PC-3 (cell line): Measurements from ENCODE around the gene GHDC. TPM values are rescaled to one million over a fixed set of nuclear protein-coding genes. Genes with fewer than 3 reads are reported as not detected.

Experiments used
- ATAC-seq: fragments of 200-7000 bp; cut with Tn5 transposase; 2 replicates; pipeline ENCODE4 v1.9.1; 2020; ENCODE audit warnings: mild to moderate bottlenecking, moderate library complexity
- BruUV-seq: library from RNA; stranded (reverse); fragments of 400-500 nt; replicated peaks from 2 replicates; lab custom pipeline; 2021; lab: Mats Ljungman, UMichigan
- CTCF ChIA-PET: fragments of 300-600 bp; sonication (Branson Sonifier 250); formaldehyde crosslinking; loops from one replicate; lab custom pipeline; 2022; ENCODE audit warnings: antibody characterized with exemption; lab: Charles Lee
- POLR2A ChIA-PET: fragments of 300-600 bp; sonication (Branson Sonifier 250); formaldehyde crosslinking; loops from one replicate; lab custom pipeline; 2022; ENCODE audit warnings: antibody characterized with exemption; ENCODE audit not compliant: unreplicated experiment; lab: Charles Lee
- DNase-seq: peaks from one replicate; pipeline ENCODE4 v3.0.0-alpha.2; 2015
- H2AFZ ChIP-seq: fragments of 300-600 bp; sonication (generic); 2 replicates; pipeline ENCODE4 v1.6.0; 2016; ENCODE audit warnings: antibody characterized with exemption, low read length
- H3F3A ChIP-seq: fragments of 300-600 bp; sonication (generic); one replicate; pipeline ENCODE4 v1.6.0; 2017; ENCODE audit warnings: antibody characterized with exemption, low read length, control low read depth, mild to moderate bottlenecking; ENCODE audit not compliant: unreplicated experiment
- H3K27ac ChIP-seq: fragments of 300-600 bp; sonication (generic); 2 replicates; pipeline ENCODE4 v1.5.1; 2016; ENCODE audit warnings: mild to moderate bottlenecking, low read length
- H3K27me3 ChIP-seq: fragments of 300-600 bp; sonication (generic); 2 replicates; pipeline ENCODE4 v1.6.1; 2016; ENCODE audit warnings: low read length, mixed read lengths
- H3K36me3 ChIP-seq: fragments of 300-600 bp; sonication (generic); 2 replicates; pipeline ENCODE4 v1.6.1; 2016; ENCODE audit warnings: low read depth, mixed run types, low read length, mixed read lengths
- H3K4me1 ChIP-seq: fragments of 300-600 bp; sonication (generic); 2 replicates; pipeline ENCODE4 v1.5.1; 2016; ENCODE audit warnings: low read length; ENCODE audit not compliant: insufficient read depth
- H3K4me2 ChIP-seq: fragments of 300-600 bp; sonication (generic); 2 replicates; pipeline ENCODE4 v1.6.0; 2016; ENCODE audit warnings: low read length
- H3K4me3 ChIP-seq: fragments of 300-600 bp; sonication (generic); 2 replicates; pipeline ENCODE4 v1.5.1; 2016; ENCODE audit warnings: mild to moderate bottlenecking, low read length, mixed read lengths
- H3K79me2 ChIP-seq: fragments of 300-600 bp; sonication (generic); 2 replicates; pipeline ENCODE4 v1.6.1; 2017; ENCODE audit warnings: low read length, mixed read lengths
- H3K9ac ChIP-seq: fragments of 300-600 bp; sonication (generic); 2 replicates; pipeline ENCODE4 v1.6.0; 2016; ENCODE audit warnings: mild to moderate bottlenecking, low read length
- H3K9me2 ChIP-seq: fragments of 300-600 bp; sonication (generic); replicated peaks from 2 replicates; pipeline ENCODE4 v1.6.1; 2016; ENCODE audit warnings: mixed run types, low read length, mixed read lengths
- H3K9me3 ChIP-seq: fragments of 300-600 bp; sonication (generic); 2 replicates; pipeline ENCODE4 v1.6.1; 2016; ENCODE audit warnings: low read length, mixed read lengths
- H4K20me1 ChIP-seq: fragments of 300-600 bp; sonication (generic); 2 replicates; pipeline ENCODE4 v1.6.1; 2016; ENCODE audit warnings: low read length, mixed read lengths
- CTCF ChIP-seq: fragments of 300-600 bp; sonication (generic); conservative IDR thresholded peaks from 2 replicates; pipeline ENCODE4 v1.5.1; 2017; ENCODE audit warnings: antibody characterized with exemption, low read depth, mild to moderate bottlenecking, low read length
- EZH2 ChIP-seq: fragments of 300-600 bp; sonication (generic); IDR thresholded peaks from one replicate; pipeline ENCODE4 v1.6.1; 2017; ENCODE audit warnings: antibody characterized with exemption, mild to moderate bottlenecking, low read length; ENCODE audit not compliant: unreplicated experiment
- EZH2phosphoT487 ChIP-seq: fragments of 300-600 bp; sonication (generic); IDR thresholded peaks from 2 replicates; pipeline ENCODE4 v1.6.1; 2018; ENCODE audit warnings: mild to moderate bottlenecking, antibody characterized with exemption, low read length, borderline replicate concordance
- intact Hi-C: fragments of 100-400 bp; cut with micrococcal nuclease; formaldehyde crosslinking; loops from 2 replicates; pipeline ENCODE4 v1.9.0; 2023
- total RNA-seq: library from RNA; depleted of rRNA; stranded (reverse); fragments of >200 nt; gene quantifications from 2 replicates; pipeline ENCODE4 v1.2.3, GENCODE V29; 2014

GHDC gene
- total RNA-seq, 1 experiment from 2014 or later: not detected

GRCh38 chr17:42179911-42180410 is 14.3 kb downstream of the GHDC start:
- H3K4me2 ChIP-seq: no peak overlapping the region
- no TSS peak for BruUV-seq
- no peaks in the 10 kb centered on the region for H3K36me3 ChIP-seq
- H3K4me1 ChIP-seq: no peaks in the 10 kb centered on the region
- TF ChIP-seq EZH2 (no peak), CTCF (no peak), EZH2phosphoT487 (no peak)
- H3K4me3 ChIP-seq: no peak overlapping the region
- H3F3A ChIP-seq: no peaks in the 10 kb centered on the region
- H3K27ac ChIP-seq: no peak overlapping the region
- H4K20me1 ChIP-seq: no peaks in the 10 kb centered on the region
- no peaks in the 10 kb centered on the region for H3K27me3 ChIP-seq
- ChIA-PET CTCF (no interaction called here), POLR2A (no interaction called here)
- DNase-seq: no peak
- no peaks in the 10 kb centered on the region for H3K9me2 ChIP-seq
- H3K9ac ChIP-seq: no peak overlapping the region
- H3K79me2 ChIP-seq: no peaks in the 10 kb centered on the region
- H2AFZ ChIP-seq: no peak overlapping the region
- intact Hi-C loops: no loop called here
- no peaks in the 10 kb centered on the region for H3K9me3 ChIP-seq
- no peak for ATAC-seq

GRCh38 chr17:42179335-42179734 is 15.0 kb downstream of the GHDC start:
- H2AFZ ChIP-seq: no peak overlapping the region
- no peaks in the 10 kb centered on the region for H3K9me3 ChIP-seq
- no peak overlapping the region for H3K4me3 ChIP-seq
- POLR2A ChIA-PET: no interaction called here
- H3K4me2 ChIP-seq: no peak overlapping the region
- no peaks in the 10 kb centered on the region for H3K36me3 ChIP-seq
- no peak for ATAC-seq
- intact Hi-C loops: no loop called here
- H3K4me1 ChIP-seq: no peaks in the 10 kb centered on the region
- no peak for DNase-seq
- no peaks in the 10 kb centered on the region for H3K79me2 ChIP-seq
- no peaks in the 10 kb centered on the region for H3F3A ChIP-seq
- BruUV-seq: no TSS peak
- no peak overlapping the region for H3K9ac ChIP-seq
- TF ChIP-seq EZH2phosphoT487 (no peak), CTCF (no peak), EZH2 (no peak)
- no peaks in the 10 kb centered on the region for H3K27me3 ChIP-seq
- H3K9me2 ChIP-seq: no peaks in the 10 kb centered on the region
- no peak overlapping the region for H3K27ac ChIP-seq
- CTCF ChIA-PET: no interaction called here
- H4K20me1 ChIP-seq: no peaks in the 10 kb centered on the region

DNA sequence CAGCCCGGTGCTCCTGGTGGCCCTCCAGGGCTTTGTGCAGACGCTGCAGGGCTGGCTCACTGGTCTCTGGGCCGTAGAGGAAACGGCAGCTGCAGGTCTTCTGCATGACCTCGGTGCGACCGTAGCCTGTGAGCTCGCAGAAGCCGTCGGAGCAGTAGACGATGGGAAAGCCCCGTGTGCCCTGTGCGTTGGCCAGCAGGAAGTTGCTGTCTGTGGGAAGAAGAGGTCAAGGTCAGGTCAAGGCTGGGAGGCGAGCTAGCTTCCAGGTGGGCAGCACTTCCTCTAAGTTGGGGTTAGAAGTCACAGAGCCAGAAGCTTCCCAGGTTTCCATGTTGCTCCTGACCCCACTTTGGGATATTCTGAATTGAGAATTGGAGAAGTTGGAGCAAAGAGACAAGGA is 15.5 kb downstream of the GHDC start:
- Histone ChIP-seq H3K79me2 (no peaks in the 10 kb centered on the region), H3K4me1 (no peaks in the 10 kb centered on the region), H3K4me3 (no peak overlapping the region), H3K27me3 (no peaks in the 10 kb centered on the region), H3K9me3 (no peaks in the 10 kb centered on the region), H2AFZ (no peak overlapping the region), H3K9me2 (no peaks in the 10 kb centered on the region), H3K27ac (no peak overlapping the region), H3F3A (no peaks in the 10 kb centered on the region), H4K20me1 (no peaks in the 10 kb centered on the region), H3K36me3 (no peaks in the 10 kb centered on the region), H3K4me2 (no peak overlapping the region), H3K9ac (no peak overlapping the region)
- ChIA-PET POLR2A (no interaction called here), CTCF (no interaction called here)
- intact Hi-C loops: no loop called here
- DNase-seq: no peak
- no TSS peak for BruUV-seq
- TF ChIP-seq CTCF (no peak), EZH2phosphoT487 (no peak), EZH2 (no peak)
- no peak for ATAC-seq
